ENCODE measurements around the gene NRG2. TPM values are rescaled to one million over a fixed set of nuclear protein-coding genes. Genes with fewer than 3 reads are reported as not detected.
A peak's percentile ranks its signal among the peaks of the same experiment; 100 is the strongest.

The NRG2 gene
- total RNA-seq, 1 donor from 2014 or later = 0.07 TPM

- CTCF ChIA-PET = no interaction called here
- H3K27ac Mint-ChIP-seq = no peak overlapping the region
- intact Hi-C loops (cut with micrococcal nuclease) = no loop called here
- peaks cover 6% of the 10 kb centered on the region for H3K4me1 Mint-ChIP-seq
- ATAC-seq (ENCODE audit: low read depth) (no peak), DNase-seq (no peak)
- no peak for TF ChIP-seq CTCF (IDR thresholded peaks at IDR 0.05)
- H3K27me3 Mint-ChIP-seq = peaks cover 24% of the 10 kb centered on the region
- H3K4me3 Mint-ChIP-seq = no peak overlapping the region
- no peaks in the 10 kb centered on the region for H3K9me3 Mint-ChIP-seq
- POLR2A ChIA-PET = interaction anchor here (0.5 kb wide), 1 partner anchor 611 kb away, joined by 4 read pairs; the partner anchor contains the start of gene MATR3
- no peaks in the 10 kb centered on the region for H3K36me3 Mint-ChIP-seq (ENCODE audit: low read depth)
Observed at GRCh38 chr5:139904566-139904815, 138.6 kb downstream of the NRG2 start.

GRCh38 chr5:139903795-139904565, 139.1 kb downstream of the NRG2 start:
- Mint-ChIP-seq H3K4me3 (peak overlapping the region; percentile 60), H3K4me1 (peaks cover 6% of the 10 kb centered on the region), H3K9me3 (no peaks in the 10 kb centered on the region), H3K36me3 (ENCODE audit: low read depth) (no peaks in the 10 kb centered on the region), H3K27me3 (peaks cover 26% of the 10 kb centered on the region), H3K27ac (no peak overlapping the region)
- ChIA-PET POLR2A (interaction anchor here (0.5 kb wide), 1 partner anchor 611 kb away, joined by 4 read pairs; the partner anchor contains the start of gene MATR3), CTCF (no interaction called here)
- ATAC-seq (ENCODE audit: low read depth) = peak; percentile 57
- TF ChIP-seq CTCF (IDR thresholded peaks at IDR 0.05) = no peak
- intact Hi-C loops (cut with micrococcal nuclease) = no loop called here
- DNase-seq = peak; percentile 18

- ChIA-PET POLR2A (no interaction called here), CTCF (no interaction called here)
- no peaks in the 10 kb centered on the region for H3K36me3 Mint-ChIP-seq (ENCODE audit: low read depth)
- no peak for TF ChIP-seq CTCF (IDR thresholded peaks at IDR 0.05)
- no peak for DNase-seq
- peak overlapping the region; percentile 60 for H3K4me3 Mint-ChIP-seq
- no peak overlapping the region for H3K27ac Mint-ChIP-seq
- intact Hi-C loops (cut with micrococcal nuclease) = no loop called here
- peaks cover 6% of the 10 kb centered on the region for H3K4me1 Mint-ChIP-seq
- peaks cover 29% of the 10 kb centered on the region for H3K27me3 Mint-ChIP-seq
- H3K9me3 Mint-ChIP-seq = no peaks in the 10 kb centered on the region
- ATAC-seq (ENCODE audit: low read depth) = no peak
Observed at GRCh38 chr5:139903450-139903794, 139.7 kb downstream of the NRG2 start.

GRCh38 chr5:139901986-139902385, 141.1 kb downstream of the NRG2 start:
- Mint-ChIP-seq H3K9me3 (no peaks in the 10 kb centered on the region), H3K4me3 (no peak overlapping the region), H3K27ac (no peak overlapping the region), H3K4me1 (peaks cover 6% of the 10 kb centered on the region), H3K27me3 (peaks cover 33% of the 10 kb centered on the region), H3K36me3 (ENCODE audit: low read depth) (no peaks in the 10 kb centered on the region)
- DNase-seq (no peak), ATAC-seq (ENCODE audit: low read depth) (no peak)
- intact Hi-C loops (cut with micrococcal nuclease) = no loop called here
- ChIA-PET POLR2A (no interaction called here), CTCF (no interaction called here)
- no peak for TF ChIP-seq CTCF (IDR thresholded peaks at IDR 0.05)

- TF ChIP-seq CTCF (IDR thresholded peaks at IDR 0.05) = no peak
- CTCF ChIA-PET = no interaction called here
Observed at GRCh38 chr5:139901251-139901575, 141.9 kb downstream of the NRG2 start.

More at GRCh38 chr5:139901251-139901575, 141.9 kb downstream of the NRG2 start:
- Mint-ChIP-seq H3K36me3 (ENCODE audit: low read depth) (no peaks in the 10 kb centered on the region), H3K9me3 (no peaks in the 10 kb centered on the region), H3K27me3 (peaks cover 34% of the 10 kb centered on the region), H3K4me1 (peaks cover 6% of the 10 kb centered on the region), H3K4me3 (no peak overlapping the region), H3K27ac (no peak overlapping the region)
- POLR2A ChIA-PET = no interaction called here
- no peak for ATAC-seq (ENCODE audit: low read depth)
- DNase-seq = no peak
- intact Hi-C loops (cut with micrococcal nuclease) = no loop called here

All from activated B cell treated with CpG ODN at 0.5 μM for 24 hours (primary cell).